Natural killer cell treated with Interleukin-12 subunit alpha and Interleukin-12 subunit beta and Interleukin-15 and Interleukin-18, amount 100 ng/mL, for 72 hours (primary cell): Measurements from ENCODE around the gene CRYBA1. TPM values are rescaled to one million over a fixed set of nuclear protein-coding genes. Genes with fewer than 3 reads are reported as not detected.
A peak's percentile ranks its signal among the peaks of the same experiment; 100 is the strongest.

ENCODE experiments used
- ATAC-seq, 2 donors: fragments of 150-1000 bp; cut with Tn5 transposase in 1 of 2; sonication (Bioruptor Pico), chemical (Tn5 transposase) in 1 of 2; 2 replicates each; pipeline ENCODE4 v1.10.0; 2021
- DNase-seq: peaks from one replicate; pipeline ENCODE4 v3.0.0; 2022; ENCODE audit warnings: low spot score
- H3K27ac Mint-ChIP-seq, 2 donors: 1 replicate in 1 of 2; 2 replicates in 1 of 2; pipeline ENCODE4 v1.8.0; 2022; ENCODE audit warnings: mixed read lengths in 2 of 2, mild to moderate bottlenecking in 1 of 2, moderate library complexity in 1 of 2
- H3K27me3 Mint-ChIP-seq, 2 donors: 1 replicate in 1 of 2; 2 replicates in 1 of 2; pipeline ENCODE4 v1.8.0; 2022; ENCODE audit warnings: mixed read lengths in 2 of 2
- H3K36me3 Mint-ChIP-seq: one replicate; pipeline ENCODE4 v1.8.0; 2022; ENCODE audit warnings: mixed read lengths
- H3K4me1 Mint-ChIP-seq, 2 donors: 1 replicate in 1 of 2; 2 replicates in 1 of 2; pipeline ENCODE4 v1.8.0; 2022; ENCODE audit warnings: low read depth in 2 of 2, mixed read lengths in 2 of 2, mild to moderate bottlenecking in 1 of 2
- H3K4me3 Mint-ChIP-seq: one replicate; pipeline ENCODE4 v1.8.0; 2022; ENCODE audit warnings: mixed read lengths
- H3K9me3 Mint-ChIP-seq: 2 replicates; pipeline ENCODE4 v1.8.0; 2022; ENCODE audit warnings: mixed read lengths
- total RNA-seq, 2 donors: library from RNA; stranded (reverse); gene quantifications; one replicate each; pipeline ENCODE4 v1.2.3, GENCODE V29; 2022

CRYBA1 gene
- total RNA-seq, 2 donors from 2014 or later, result not detected

DNA sequence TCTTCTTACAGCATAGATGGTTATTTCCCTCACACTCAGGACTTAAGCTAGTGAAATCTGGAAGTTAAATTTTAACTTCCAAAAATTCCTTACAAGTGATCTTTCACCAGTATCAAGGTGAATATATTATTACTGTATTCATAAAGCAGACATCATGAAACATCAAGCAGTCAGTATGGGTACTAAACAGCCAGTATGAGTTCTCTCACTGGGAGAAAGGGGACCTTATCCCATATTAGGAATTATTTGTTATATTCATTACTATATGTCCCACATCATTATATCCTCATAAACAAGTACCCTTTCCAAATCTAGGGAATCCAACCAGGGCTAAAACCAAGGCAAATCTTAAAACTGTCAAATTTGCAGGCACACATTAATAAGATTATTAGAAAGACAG, 32.0 kb downstream of the CRYBA1 start:
- H3K4me3 Mint-ChIP-seq, result no peak overlapping the region
- ATAC-seq (no peak), DNase-seq (no peak)
- peaks cover 50 to 53% of the 10 kb centered on the region in 2 donors for H3K4me1 Mint-ChIP-seq
- no peak overlapping the region for H3K27ac Mint-ChIP-seq
- H3K9me3 Mint-ChIP-seq, result no peaks in the 10 kb centered on the region
- H3K36me3 Mint-ChIP-seq, result peaks cover 38% of the 10 kb centered on the region
- no peaks in the 10 kb centered on the region for H3K27me3 Mint-ChIP-seq

DNA sequence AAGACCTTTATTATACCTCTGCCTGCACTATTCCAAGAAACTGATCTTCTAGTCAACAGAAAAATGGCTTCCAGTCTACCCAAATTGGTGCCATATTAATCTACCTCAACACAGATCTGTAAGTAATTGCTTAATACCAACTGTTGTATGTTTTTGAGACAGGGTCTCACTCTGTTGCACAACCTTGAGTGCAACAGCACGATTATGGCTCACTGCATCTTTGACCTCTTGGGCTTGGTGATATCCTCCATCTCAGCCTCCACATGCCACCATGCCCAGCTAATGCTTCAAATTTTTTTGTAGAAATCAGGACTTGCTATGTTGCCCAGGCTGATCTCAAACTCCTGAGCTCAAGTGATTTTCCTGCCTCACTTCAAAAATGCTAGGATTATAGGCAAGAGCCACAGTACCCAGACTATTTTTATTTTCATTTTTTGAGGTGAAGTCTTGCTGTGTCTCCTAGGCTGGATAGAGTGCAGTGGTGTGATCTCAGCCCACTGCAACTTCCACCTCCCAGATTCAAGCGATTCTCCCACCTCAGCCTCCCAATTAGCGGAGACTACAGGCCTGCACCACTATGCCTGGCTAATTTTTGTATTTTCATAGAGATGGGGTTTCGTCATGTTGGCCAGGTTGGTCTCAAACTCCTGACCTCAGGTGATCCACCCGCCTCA, 32.9 kb downstream of the CRYBA1 start:
- no peaks in the 10 kb centered on the region for H3K27me3 Mint-ChIP-seq
- H3K4me3 Mint-ChIP-seq, result no peak overlapping the region
- no peak for DNase-seq
- no peak overlapping the region for H3K27ac Mint-ChIP-seq
- no peak for ATAC-seq
- H3K36me3 Mint-ChIP-seq, result peaks cover 38% of the 10 kb centered on the region
- H3K9me3 Mint-ChIP-seq, result no peaks in the 10 kb centered on the region
- peaks cover 48 to 50% of the 10 kb centered on the region in 2 donors for H3K4me1 Mint-ChIP-seq

DNA sequence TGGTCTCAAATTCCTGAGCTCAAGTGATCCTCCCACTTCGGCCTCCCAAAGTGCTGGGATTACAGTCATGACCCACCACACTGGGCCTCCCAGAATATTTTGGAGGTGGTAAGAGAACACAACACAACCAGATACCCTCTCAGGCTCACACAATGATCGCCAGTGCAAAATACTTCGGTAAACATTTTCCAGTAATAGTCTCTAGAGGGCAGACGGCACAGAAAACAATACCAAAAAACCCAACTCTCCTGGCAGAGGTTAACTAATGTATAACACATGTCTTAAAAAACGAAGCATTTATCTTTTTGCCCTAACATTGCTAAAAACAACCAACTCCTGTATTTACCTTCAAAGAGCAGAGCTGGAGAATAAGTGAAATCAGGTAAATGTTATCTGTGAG, 36.8 kb downstream of the CRYBA1 start:
- ATAC-seq, result no peak
- no peak for DNase-seq
- Mint-ChIP-seq H3K9me3 (no peaks in the 10 kb centered on the region), H3K27ac (peak overlapping the region in 1 of 2 donors; percentile 44), H3K36me3 (peaks cover 48% of the 10 kb centered on the region), H3K4me3 (peak overlapping the region; percentile 59), H3K27me3 (no peaks in the 10 kb centered on the region), H3K4me1 (peaks cover 46% of the 10 kb centered on the region in 2 donors)

DNA sequence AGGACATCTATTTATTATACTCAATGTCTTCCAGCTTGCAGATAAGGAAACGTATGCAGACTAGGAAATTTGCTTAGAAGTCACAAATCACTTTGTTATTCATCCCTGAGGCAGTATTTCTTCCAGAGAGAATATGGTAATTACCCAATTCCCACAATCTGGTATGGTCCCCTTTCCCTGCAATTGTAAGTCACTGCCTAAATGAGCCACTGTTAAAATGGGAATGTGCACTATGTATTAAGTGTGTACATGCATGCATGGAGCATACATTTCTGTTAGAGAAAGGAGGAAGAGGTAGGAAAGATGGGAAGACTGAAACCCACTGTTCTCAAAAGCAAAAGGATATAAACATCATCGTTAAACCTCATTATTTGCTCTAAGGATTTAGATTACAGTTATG, 37.3 kb downstream of the CRYBA1 start:
- Mint-ChIP-seq H3K27me3 (no peaks in the 10 kb centered on the region), H3K27ac (peak overlapping the region in 1 of 2 donors; percentile 44), H3K9me3 (no peaks in the 10 kb centered on the region), H3K36me3 (peaks cover 45% of the 10 kb centered on the region), H3K4me3 (peak overlapping the region; percentile 59), H3K4me1 (peaks cover 50 to 51% of the 10 kb centered on the region in 2 donors)
- ATAC-seq, result no peak
- DNase-seq, result no peak

DNA sequence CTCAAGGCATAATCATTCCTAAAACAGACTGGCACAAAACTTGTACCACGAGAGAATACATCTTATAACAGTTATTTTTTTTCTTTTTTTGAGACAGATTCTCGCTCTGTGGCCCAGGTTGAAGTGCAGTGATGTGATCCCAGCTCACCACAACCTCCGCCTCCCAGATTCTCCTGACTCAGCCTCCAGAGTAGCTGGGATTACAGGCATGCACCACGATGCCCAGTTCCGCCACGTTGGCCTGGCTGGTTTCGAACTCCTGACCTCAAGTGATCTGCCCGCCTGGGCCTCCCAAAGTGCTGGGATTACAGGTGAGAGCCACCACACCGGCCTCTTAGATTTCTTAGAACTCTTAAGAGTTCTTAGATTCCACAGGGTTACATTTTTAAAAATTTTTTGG, 43.2 kb downstream of the CRYBA1 start:
- Mint-ChIP-seq H3K27ac (peak overlapping the region in 1 of 2 donors; percentile 59), H3K27me3 (no peaks in the 10 kb centered on the region), H3K9me3 (no peaks in the 10 kb centered on the region), H3K4me1 (peaks cover 49 to 62% of the 10 kb centered on the region in 2 donors), H3K36me3 (peaks cover 25% of the 10 kb centered on the region), H3K4me3 (peak overlapping the region; percentile 56)
- DNase-seq (no peak), ATAC-seq (no peak)

DNA sequence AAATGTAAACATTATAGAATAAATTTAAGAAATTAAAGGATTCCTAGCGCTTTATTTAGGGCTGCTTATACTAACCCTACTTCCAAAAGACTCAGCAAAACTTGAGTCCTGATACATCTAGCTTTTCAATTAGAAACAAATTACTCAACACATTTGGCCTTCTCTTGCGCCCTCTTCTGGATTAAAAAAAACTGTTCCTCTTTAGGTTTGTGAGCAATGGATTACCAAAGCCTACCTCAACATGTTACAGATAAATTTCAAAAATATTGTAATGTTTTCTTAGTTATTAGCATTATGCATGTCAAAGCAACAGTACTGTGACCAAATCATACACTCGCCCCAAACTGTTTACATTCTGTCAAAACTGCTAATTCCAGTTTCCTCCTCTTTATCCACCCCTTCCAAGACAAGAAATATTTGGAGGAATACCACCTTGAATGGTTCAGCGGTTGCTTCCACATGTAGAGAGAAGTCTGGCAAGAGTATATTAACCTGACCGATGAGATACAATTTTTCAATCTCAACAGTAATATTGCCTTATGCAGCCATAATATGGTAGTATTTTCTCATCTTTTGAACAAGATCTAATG, 44.6 kb downstream of the CRYBA1 start:
- peaks cover 49 to 66% of the 10 kb centered on the region in 2 donors for H3K4me1 Mint-ChIP-seq
- H3K27me3 Mint-ChIP-seq, result no peaks in the 10 kb centered on the region
- peak; percentile 68 for DNase-seq
- H3K27ac Mint-ChIP-seq, result peak overlapping the region; percentile 78 to 99
- H3K9me3 Mint-ChIP-seq, result no peaks in the 10 kb centered on the region
- no peak for ATAC-seq
- H3K36me3 Mint-ChIP-seq, result peaks cover 23% of the 10 kb centered on the region
- H3K4me3 Mint-ChIP-seq, result peak overlapping the region; percentile 91

DNA sequence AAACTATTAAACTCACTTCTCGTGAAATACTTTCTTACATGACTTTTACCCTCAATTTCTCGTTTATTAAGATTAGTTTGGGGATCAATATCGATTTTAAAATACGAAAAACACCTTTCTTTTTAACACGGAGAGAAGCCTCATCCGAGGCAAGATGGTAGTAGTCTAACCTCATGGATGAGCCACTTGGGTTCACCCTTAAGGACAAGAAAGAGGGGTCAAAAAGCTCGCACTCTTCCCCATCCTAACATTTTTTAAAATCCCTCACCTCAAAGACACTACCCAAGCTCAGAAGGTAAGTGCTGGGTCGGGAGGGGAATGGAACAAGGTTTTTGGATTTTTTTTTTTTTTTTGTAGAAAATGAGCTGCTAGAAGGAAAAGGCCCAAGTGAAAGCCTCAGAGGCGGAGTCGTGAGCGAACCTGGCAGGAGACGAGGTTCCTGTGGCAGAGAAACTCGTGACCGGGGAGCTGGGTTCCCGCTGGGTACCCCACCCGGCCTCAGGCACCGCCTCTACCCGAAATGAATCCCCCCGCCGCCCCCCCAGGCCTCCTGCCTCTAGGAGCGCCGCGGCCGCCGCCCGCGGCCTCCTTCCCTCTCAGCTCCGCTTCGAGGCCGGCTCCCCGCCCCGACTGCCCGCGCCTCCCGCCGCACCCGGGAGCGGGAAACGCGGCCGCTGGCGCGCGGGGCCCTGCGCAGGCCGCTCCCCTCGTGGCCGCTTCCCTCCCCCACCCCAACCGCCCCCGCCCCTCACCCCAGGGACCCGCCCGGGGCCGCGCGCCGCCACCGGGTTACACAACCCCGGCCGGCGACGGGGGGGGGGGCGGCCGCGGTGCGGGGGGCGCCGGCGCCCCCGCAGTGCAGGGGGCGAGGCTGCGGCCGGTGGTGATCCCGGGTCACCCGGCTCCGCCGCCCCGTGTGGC, 45.7 kb downstream of the CRYBA1 start:
- peak overlapping the region; percentile 98 for H3K4me3 Mint-ChIP-seq
- peaks cover 40 to 55% of the 10 kb centered on the region in 2 donors for H3K4me1 Mint-ChIP-seq
- ATAC-seq (peak; percentile 29 to 40), DNase-seq (peak; percentile 63)
- peak overlapping the region; percentile 78 to 99 for H3K27ac Mint-ChIP-seq
- H3K27me3 Mint-ChIP-seq, result no peaks in the 10 kb centered on the region
- H3K36me3 Mint-ChIP-seq, result peaks cover 12% of the 10 kb centered on the region
- no peaks in the 10 kb centered on the region for H3K9me3 Mint-ChIP-seq

DNA sequence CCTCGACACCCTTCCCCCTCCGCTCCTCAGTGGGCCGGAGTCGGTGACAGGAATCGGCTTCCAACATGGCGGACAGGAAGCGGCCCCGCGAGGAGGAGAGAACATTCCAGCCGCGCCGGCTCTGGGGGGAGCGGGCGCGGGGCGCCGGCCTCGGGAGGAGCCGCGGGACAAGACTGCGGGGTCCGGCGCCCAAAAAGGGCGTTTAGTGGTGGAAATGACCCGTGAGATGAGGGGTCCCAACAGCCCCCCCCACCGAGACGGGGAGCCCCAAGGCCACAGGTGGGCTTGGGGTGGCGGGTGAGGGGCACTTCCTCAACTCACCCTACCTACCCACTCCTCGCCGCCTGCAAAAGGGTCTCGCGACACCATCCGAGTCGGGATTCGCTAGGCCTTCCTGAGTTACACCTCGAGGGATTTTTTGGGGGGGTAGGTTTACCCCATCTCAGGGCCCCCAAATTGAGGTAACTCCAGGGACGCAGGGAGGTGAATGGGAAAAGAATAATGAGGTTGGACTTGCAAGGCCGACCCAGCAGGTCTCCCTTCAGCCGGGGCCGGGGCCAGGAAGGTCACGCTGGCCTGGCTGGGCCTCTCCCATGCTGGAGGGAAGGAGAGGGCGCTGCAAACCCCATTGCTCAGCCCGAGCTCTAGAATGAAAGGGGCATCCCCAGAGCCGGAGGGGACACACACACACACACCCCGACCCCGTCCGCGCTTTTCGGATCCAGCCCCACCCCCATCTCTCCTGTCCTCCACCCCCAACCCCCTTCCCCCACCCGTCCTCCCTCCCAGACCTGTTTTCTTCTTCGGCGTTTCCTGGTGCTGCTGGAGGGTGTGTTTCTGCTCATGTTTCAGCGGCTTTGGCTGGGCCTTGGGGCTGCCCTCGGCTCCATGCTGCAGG, 46.6 kb downstream of the CRYBA1 start:
- DNase-seq (peak; percentile 78), ATAC-seq (peak; percentile 40 to 52)
- H3K27ac Mint-ChIP-seq, result peak overlapping the region; percentile 98 to 99
- no peaks in the 10 kb centered on the region for H3K9me3 Mint-ChIP-seq
- H3K36me3 Mint-ChIP-seq, result peaks cover 6% of the 10 kb centered on the region
- H3K4me3 Mint-ChIP-seq, result peak overlapping the region; percentile 98
- no peaks in the 10 kb centered on the region for H3K27me3 Mint-ChIP-seq
- H3K4me1 Mint-ChIP-seq, result peaks cover 35 to 52% of the 10 kb centered on the region in 2 donors

DNA sequence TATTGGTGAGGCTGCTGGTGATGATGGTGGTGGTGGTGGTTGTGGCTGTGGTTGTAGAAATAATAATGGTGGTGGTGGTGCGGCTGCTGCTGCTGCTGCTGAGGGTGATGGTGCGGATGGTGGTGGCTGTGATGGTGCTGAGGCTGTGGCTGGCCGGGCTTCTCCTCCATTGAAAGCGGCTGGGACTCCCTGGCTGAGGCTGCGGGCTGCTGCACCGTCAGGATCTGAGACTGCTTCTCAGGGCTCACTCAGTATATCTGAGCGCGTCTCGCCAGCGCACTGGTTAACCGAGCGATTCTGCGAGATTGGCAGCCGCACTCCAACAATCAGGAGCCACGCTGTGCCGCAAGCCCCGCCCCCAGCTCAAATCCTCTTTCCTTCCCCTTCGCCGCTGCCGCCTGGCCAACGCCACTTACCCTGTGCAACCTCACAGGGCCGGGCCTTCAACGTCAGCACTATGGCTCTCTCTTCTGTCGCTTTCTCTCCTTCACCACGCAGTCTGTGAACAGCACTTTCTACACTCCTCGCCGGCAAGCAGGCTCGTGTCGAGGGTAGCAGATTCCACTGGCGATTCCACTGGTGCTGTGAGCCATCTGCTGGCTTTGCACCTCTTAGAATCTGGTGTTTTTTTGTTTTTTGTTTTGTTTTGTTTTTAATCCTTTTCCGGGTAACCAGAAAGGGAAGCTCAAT, 47.4 kb downstream of the CRYBA1 start, which contains the start of gene NUFIP2:
NUFIP2 (minus strand) TSS at position 259 of the 690 bp plus-strand sequence; CDS start at position 170, 89 bp downstream.
- H3K9me3 Mint-ChIP-seq, result no peaks in the 10 kb centered on the region
- H3K4me1 Mint-ChIP-seq, result peaks cover 30 to 46% of the 10 kb centered on the region in 2 donors
- ATAC-seq (peak; percentile 92 to 95), DNase-seq (peak; percentile 99)
- H3K4me3 Mint-ChIP-seq, result peak within 1 kb of the TSS; percentile 98
- H3K27ac Mint-ChIP-seq, result peak within 1 kb of the TSS; percentile 98 to 99
- peaks cover 6% of the 10 kb centered on the region for H3K36me3 Mint-ChIP-seq
- no peaks in the 10 kb centered on the region for H3K27me3 Mint-ChIP-seq

DNA sequence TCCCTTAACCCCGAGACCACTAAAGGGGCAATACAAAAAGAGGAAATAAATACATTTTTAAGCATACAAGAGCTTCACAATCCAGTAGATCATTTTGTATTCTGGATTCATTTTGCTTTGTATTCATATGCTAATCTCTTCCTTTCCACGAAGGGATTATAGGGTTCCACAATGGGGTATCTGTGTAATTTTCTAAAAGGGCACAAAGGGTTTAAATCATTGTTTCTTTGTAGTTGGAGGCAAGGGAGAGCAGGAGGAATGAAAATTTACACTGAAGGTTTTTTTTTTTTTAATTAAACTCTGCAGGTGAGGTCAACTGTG, 47.9 kb downstream of the CRYBA1 start:
- Mint-ChIP-seq H3K9me3 (no peaks in the 10 kb centered on the region), H3K36me3 (peaks cover 6% of the 10 kb centered on the region), H3K4me1 (peaks cover 26 to 41% of the 10 kb centered on the region in 2 donors), H3K27me3 (no peaks in the 10 kb centered on the region), H3K27ac (peak overlapping the region; percentile 98 to 99), H3K4me3 (peak overlapping the region; percentile 98)
- DNase-seq (no peak), ATAC-seq (no peak)

DNA sequence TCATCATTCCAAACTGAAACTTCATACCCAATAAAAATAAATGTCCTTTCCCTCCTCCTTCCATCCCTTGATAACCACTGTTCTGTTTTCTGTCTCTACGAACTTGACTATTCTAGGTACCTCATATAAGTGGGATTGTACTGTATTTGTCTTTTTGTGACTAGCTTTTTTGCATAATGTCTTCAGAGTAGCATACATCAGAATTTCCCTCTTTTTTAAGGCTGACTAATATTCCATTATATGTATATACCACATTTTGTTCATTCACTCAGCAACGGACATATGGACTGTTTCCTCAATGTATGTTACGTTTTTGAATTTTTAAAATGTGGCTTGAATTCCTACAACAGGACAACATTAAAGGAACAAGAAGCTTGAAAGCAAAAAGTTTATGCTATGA, 48.8 kb downstream of the CRYBA1 start:
- no peak for ATAC-seq

DNA sequence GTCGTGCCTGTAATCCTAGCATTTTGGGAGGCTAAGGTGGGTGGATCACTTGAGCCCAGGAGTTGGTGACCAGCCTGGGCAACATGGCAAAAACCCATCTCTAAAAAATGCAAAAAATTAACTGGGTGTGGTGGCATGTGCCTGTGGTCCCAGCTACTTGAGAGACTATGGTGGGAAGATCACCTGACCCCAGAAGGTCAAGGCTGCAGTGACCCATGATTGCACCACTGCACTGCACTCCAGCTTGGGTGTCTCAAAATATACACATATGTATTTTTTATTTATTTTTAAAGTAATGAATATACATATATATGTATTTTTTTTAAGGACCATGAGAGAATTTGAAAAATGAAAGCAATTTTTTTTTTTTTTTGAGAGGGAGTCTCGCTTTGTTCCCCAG, 52.4 kb downstream of the CRYBA1 start:
- DNase-seq (no peak), ATAC-seq (no peak)
- Mint-ChIP-seq H3K4me1 (peaks cover 15 to 16% of the 10 kb centered on the region in 2 donors), H3K4me3 (no peak overlapping the region), H3K36me3 (peaks cover under 1% of the 10 kb centered on the region), H3K27ac (no peak overlapping the region), H3K27me3 (no peaks in the 10 kb centered on the region), H3K9me3 (no peaks in the 10 kb centered on the region)

More for the DNA sequence above, 48.8 kb downstream of the CRYBA1 start:
- H3K27ac Mint-ChIP-seq, result peak overlapping the region; percentile 98 to 99
- peaks cover 27 to 37% of the 10 kb centered on the region in 2 donors for H3K4me1 Mint-ChIP-seq
- H3K9me3 Mint-ChIP-seq, result no peaks in the 10 kb centered on the region
- DNase-seq, result no peak
- H3K4me3 Mint-ChIP-seq, result peak overlapping the region; percentile 98
- peaks cover 6% of the 10 kb centered on the region for H3K36me3 Mint-ChIP-seq
- no peaks in the 10 kb centered on the region for H3K27me3 Mint-ChIP-seq
